ENCODE data around the gene KLHL6. TPM values are rescaled to one million over a fixed set of nuclear protein-coding genes. Genes with fewer than 3 reads are reported as not detected.
"Not testable (repeated sequence)": the region's sequence is repeated elsewhere in the genome, so short reads cannot be mapped to it uniquely, and the experiment has no call there.

The KLHL6 gene
- polyA plus RNA-seq, 3 donors = 0.94 to 1.2 (median 1.2) TPM

DNA sequence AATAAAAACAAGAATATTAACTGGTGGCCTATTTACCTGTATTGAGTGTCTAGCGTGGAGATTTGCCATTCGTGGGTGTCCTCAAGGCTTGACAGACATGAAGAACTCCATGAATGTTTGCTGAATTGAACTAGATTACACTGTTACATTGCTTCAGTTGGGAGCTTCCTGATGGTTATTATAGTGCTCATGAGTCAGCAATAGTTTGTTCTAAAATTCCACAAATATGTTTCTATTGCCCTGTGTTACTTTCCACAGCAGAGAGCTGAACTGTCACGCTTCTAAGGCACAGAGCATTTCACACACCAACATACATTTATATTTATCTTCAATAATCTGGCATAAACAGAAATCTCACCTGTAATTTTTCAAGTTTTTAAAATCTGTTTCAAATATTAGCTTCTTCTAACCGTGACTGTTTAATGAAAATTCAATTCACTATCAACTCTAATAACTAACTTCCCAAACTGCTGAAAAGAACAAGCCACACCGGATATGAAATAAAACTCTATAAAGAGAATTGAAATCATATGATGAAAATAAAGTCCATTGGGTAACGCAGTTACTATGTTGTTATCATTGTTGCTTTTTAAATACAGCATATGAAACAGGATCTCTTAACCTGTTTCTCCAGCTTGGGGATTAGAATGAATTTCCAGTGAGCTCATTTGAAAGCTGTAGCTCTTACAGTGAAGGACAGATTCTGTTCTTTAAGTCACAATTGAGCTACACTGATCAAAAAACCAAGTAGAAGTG lies 65.9 kb downstream of the KLHL6 start:
- no peak for DNase-seq (ENCODE audit: low read depth in 3 of 3, low spot score in 2 of 3)

- no peak for DNase-seq (ENCODE audit: low read depth in 3 of 3, low spot score in 2 of 3)
These were observed 67.2 kb downstream of the KLHL6 start for GRCh38 chr3:183488343-183488742.

DNA sequence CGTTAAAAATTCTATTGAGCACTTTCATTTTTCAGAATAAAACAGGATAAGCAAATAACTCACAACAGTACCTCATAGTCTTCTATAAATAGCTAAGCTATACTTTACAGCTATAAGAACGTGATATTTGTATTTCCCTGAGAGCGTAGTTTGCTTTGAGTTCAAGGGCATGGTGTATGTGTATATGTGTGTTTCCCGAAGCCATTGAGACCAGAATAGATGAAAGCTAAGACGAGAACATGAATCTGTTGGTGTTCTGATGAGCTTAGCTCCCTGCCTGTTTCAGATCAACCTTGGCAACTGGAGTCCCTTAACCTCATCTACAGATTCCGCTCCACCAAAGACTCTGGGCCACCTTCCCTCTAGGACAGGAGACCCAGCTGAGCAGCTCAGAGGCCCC lies 67.6 kb downstream of the KLHL6 start:
- DNase-seq (ENCODE audit: low read depth in 3 of 3, low spot score in 2 of 3) = no peak

DNA sequence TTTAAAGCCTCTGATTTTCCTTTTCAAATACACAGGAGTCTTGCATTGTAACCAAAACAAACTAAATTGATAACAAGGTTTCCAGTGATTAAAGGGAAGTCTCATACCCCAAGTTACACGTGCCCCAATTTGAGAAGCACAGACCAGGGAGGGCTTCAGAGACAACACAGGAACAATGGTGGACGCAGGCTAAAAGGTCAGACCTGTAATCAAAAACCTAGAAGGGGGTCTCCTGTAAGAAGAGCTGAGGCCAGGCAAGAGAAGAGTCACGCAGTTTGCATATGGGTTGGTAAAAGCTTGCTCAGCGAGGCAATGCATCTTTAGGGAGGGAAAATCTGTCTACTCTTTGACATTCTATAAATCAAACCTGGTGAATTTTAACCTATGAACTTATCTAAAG lies 68.5 kb downstream of the KLHL6 start:
- DNase-seq (ENCODE audit: low read depth in 3 of 3, low spot score in 2 of 3) = no peak

DNA sequence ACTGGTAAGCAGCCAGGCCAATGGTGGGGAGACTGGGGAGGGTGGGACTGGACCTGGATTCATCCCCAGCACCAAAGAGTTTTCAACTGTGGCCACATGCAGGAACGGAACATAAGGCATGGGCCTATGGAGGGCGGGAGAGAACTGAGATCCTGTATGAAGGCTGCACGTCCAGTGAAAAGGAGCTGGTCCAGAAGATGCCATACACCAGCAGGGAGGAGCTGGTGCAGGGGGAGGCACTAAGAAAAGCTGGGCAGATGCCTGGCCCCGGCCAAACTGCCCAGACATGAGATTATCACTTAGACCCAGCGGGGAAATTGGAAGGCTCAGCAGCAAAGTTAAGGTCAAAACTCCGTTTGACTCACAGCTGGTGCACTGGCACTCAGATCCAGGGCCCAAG lies 69.0 kb downstream of the KLHL6 start:
- DNase-seq (ENCODE audit: low read depth in 3 of 3, low spot score in 2 of 3) = no peak

DNA sequence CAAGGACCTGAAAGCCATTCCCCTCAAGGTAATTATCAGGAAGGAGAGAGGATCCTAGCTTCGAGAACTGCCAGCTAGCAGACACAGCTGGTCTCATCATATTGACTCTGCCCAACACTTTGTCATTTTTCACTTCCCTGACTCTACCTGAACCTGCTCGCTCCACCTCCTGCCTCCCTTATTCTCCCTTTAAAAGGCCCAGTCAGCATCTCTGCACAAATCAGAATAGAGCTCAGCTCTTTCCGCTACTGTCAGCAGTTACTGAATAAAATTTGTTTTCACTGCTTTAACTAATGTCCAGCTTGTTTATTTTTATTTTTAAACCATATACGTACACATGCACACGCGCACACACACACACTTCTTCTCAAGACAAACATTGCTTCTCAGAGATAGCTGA lies 69.9 kb downstream of the KLHL6 start:
- no peak for DNase-seq (ENCODE audit: low read depth in 3 of 3, low spot score in 2 of 3)

GRCh38 chr3:183485093-183485492 lies 70.4 kb downstream of the KLHL6 start:
- no peak for DNase-seq (ENCODE audit: low read depth in 3 of 3, low spot score in 2 of 3)

GRCh38 chr3:183484431-183485075 lies 71.0 kb downstream of the KLHL6 start:
- DNase-seq (ENCODE audit: low read depth in 3 of 3, low spot score in 2 of 3) = no peak

- DNase-seq (ENCODE audit: low read depth in 3 of 3, low spot score in 2 of 3) = no peak
These were observed 73.9 kb downstream of the KLHL6 start for GRCh38 chr3:183481582-183481981.

- DNase-seq (ENCODE audit: low read depth in 3 of 3, low spot score in 2 of 3) = no peak
These were observed 77.0 kb downstream of the KLHL6 start for GRCh38 chr3:183478501-183478900.

- DNase-seq (ENCODE audit: low read depth in 3 of 3, low spot score in 2 of 3) = no peak
These were observed 77.6 kb downstream of the KLHL6 start for GRCh38 chr3:183477801-183478456.

GRCh38 chr3:183475764-183476162 lies 79.7 kb downstream of the KLHL6 start:
- not testable (repeated sequence) for DNase-seq (ENCODE audit: low read depth in 3 of 3, low spot score in 2 of 3)

DNA sequence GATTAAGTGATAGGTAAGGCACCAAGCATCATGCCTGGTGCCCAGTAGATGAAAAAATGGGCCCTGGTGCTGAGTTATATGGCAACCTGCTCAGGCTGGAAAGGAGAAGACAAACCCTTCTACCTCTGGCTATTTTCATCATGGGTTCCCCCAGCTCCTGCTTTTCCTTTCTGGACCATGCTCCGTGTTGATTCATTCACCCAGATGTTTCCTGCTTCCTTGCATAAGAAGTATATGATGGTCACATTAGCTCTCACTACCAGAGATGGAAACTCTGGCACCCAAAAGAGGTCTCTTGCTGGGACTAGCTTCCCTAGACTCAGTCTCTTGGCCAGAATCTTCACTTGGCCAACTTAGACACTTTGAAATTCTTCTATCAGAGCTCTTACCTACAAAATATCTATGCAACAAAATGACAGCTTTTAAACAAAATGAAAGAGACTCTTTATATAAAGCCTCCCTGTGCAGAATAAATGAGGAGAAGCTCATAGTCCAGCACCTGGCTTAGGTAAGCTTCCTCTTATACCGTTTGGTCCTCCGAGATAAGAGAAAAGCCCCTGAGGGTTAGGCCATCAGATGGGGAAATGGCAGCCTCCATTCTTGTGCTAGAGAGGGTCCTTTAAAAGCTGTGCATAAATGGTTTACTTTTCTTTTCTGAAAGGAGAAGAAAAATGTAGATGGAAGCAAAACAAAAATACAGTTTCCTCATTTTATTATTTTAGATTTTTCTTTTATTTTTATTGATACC lies 80.3 kb downstream of the KLHL6 start:
- no peak for DNase-seq (ENCODE audit: low read depth in 3 of 3, low spot score in 2 of 3)

DNA sequence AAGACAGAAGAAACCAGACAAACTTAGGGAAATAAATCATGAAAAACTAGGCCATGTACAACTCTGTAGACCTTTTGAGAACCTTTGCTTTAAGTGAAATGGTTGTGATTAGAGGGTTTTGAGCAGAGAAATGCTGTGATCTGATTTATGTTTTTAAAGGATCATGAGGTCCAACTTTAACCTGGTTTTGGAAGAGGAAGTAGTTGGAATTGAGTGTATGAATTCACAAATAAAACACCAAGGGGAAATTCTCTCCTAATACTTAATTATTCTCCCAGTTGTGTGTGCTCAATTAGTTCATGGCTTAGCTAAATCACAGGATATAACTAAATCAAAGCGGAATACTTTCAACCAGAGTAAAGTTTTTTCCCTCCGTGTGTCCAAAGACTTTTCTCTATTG lies 81.5 kb downstream of the KLHL6 start:
- DNase-seq (ENCODE audit: low read depth in 3 of 3, low spot score in 2 of 3) = no peak

DNA sequence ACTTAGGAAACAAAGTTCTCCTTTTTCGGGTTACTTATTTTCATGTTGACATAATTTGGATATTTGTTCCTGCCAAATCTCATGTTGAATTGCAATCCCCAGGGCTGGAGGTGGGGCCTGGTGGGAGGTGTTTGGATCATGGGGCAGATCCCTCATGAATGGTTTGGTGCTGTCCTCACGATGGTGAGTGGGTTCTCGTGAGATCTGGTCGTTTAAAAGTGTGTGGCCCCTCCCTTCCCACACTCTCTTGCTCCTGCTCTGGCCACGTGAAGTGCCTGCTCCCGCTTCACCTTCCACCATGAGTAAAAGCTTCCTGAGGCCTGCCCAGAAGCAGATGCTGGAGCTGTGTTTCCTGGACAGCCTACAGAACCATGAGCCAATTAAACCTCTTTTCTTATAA lies 83.4 kb downstream of the KLHL6 start:
- DNase-seq (ENCODE audit: low read depth in 3 of 3, low spot score in 2 of 3) = no peak

DNA sequence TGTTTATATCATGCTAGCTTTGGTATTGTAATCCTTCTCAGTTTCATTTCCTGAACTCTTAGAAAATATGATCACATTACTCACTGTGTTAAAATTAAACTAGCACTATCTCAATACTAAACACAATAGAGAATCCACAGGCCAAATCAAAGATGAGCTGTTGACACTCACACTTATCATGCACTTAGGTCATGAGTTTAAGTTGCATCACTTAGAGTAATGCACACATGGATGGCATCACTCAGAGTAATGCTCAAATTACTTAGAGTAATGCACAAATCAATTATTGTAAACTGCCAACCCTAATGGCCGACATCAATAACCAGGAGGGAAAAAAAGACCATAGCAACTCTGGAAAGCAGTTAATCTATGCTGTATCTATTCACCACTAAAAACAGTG lies 87.1 kb downstream of the KLHL6 start:
- DNase-seq (ENCODE audit: low read depth in 3 of 3, low spot score in 2 of 3) = no peak

DNA sequence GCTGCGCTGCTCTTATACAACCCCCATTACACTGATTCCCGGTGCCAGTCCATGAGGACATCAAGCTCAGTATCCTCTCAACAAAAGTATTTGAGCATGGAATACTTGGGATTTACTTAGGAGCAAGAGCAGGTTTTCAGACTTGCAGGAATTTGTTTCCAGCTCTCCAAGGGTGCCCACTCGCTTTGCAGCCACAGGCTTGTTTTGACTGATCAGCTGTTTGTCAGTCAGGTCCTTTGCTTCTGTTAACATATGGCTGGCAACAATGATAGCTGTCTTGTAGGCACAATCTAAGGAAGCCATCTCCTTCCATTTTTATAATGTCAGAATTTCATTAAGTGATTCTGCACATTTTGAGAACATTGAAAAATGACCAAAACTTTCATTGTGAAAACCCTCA lies 88.9 kb downstream of the KLHL6 start:
- no peak for DNase-seq (ENCODE audit: low read depth in 3 of 3, low spot score in 2 of 3)

GRCh38 chr3:183465710-183466109 lies 89.8 kb downstream of the KLHL6 start:
- DNase-seq (ENCODE audit: low read depth in 3 of 3, low spot score in 2 of 3) = not testable (repeated sequence)

GRCh38 chr3:183464480-183464879 lies 91.0 kb downstream of the KLHL6 start:
- DNase-seq (ENCODE audit: low read depth in 3 of 3, low spot score in 2 of 3) = no peak

DNA sequence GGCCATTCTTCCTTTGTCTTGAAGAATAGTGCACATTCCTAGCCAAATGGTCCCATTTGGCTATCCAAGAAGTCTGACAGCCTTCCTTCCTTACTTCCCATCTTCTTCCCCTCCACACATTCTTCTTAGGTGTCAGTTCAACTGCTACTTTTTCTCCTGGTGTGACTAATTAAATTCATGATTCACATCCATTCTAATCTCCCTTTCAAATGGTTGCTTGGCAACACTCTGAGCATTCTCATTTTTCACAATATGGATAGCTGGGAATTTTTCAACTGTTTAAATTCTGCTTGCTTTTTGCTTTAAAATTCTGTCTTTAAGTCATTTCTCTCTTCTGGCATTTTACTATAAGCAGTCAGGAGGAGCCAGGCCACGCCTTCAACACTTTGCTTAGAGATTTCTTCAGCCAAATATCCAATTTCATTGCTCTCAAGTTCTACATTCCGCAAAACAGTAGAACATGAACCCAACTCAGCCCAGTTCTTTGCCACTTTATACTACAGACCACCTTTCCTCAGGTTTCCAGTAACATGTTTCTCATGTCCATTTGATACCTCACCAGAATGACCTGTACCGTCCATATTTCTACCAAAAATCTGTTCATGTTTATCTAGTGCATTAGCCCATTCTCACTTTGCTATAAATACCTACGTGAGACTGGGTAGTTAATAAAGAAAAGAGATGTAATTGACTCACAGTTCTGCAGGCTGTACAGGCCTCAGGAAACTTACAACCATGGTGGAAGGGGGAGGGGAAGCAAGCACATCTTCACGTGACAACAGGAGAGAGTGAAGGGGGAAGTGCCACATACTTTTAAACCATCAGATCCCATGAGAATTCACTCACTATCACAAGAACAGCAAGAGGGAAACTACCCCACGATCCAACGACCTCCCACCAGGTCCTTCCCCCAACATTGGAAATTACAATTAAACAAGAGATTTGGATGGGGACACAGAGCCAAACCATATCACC lies 95.1 kb downstream of the KLHL6 start:
- no peak for DNase-seq (ENCODE audit: low read depth in 3 of 3, low spot score in 2 of 3)

All from right renal cortex interstitium (tissue), 3 donors.